T-helper 2 cell treated with Interferon-gamma antibody and Interleukin-4, amounts not matched to agents 5 μg/mL and 100 μg/mL, for 36 hours (primary cell): ENCODE data around the gene MYADML2.
A peak's percentile ranks its signal among the peaks of the same experiment; 100 is the strongest.

Experiments used
- DNase-seq: peaks from one replicate; pipeline ENCODE4 v3.0.0; 2021; ENCODE audit warnings: low spot score
- H3K27ac Mint-ChIP-seq: one replicate; pipeline ENCODE4 v1.8.0; 2021; ENCODE audit warnings: mild to moderate bottlenecking, mixed read lengths
- H3K27me3 Mint-ChIP-seq: one replicate; pipeline ENCODE4 v1.8.0; 2021; ENCODE audit warnings: low read depth, mixed read lengths
- H3K36me3 Mint-ChIP-seq: one replicate; pipeline ENCODE4 v1.8.0; 2021; ENCODE audit warnings: low read depth, mixed read lengths
- H3K4me1 Mint-ChIP-seq: one replicate; pipeline ENCODE4 v1.8.0; 2021; ENCODE audit warnings: low read depth, mixed read lengths
- H3K4me3 Mint-ChIP-seq: one replicate; pipeline ENCODE4 v1.8.0; 2022; ENCODE audit warnings: mild to moderate bottlenecking, moderate library complexity, mixed read lengths
- H3K9me3 Mint-ChIP-seq: one replicate; pipeline ENCODE4 v1.8.0; 2021; ENCODE audit warnings: mixed read lengths

Gene MYADML2

DNA sequence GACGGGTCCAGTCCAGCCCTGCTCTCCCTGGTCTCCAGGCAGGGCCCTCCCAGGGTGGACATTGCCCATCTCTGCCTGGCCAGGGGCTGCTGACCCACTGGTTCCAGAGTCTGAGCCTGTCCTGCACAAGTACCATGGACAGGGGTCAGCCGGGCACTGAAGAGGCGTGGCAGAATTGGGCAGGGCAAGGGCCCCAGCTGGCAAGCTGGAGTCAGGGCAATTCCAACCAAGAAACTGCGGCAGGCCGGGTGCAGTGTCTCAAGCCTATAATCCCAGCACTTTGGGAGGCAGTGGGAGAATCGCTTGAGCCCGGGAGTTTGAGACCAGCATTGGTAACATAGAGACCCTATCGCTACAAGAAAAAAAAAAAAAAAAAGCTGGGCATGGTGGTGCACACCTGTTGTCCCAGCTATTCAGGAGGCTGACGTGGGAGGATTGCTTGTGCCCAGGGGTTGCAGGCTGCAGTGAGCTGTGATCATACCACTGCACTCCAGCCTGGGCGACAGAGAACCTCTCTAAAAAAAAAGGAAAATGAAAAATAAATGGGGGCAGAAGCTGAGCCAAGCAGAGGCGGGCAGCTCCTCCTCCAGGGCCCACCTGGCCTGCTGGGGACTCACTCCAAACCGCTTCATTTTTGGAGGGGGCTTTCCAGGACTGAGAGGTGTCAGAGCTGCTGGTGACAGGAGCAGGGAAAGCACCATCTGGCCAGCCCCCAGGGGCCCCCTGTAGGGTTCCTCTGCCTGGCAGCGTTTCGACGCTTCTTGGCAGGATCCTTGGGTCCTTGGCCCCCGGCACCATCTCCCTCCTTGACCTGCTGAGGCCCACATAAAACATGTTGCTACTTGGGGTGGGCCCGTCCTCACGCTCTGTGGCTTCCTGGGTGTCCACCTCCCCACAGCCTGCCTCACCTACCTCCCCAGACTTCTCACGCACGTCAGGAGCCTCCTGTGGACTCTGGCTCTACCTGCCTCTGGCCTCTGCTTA lies 16.6 kb downstream of the MYADML2 start:
- H3K4me3 Mint-ChIP-seq: no peak overlapping the region
- no peak for DNase-seq
- peaks cover 3% of the 10 kb centered on the region for H3K27me3 Mint-ChIP-seq
- H3K4me1 Mint-ChIP-seq: peaks cover 9% of the 10 kb centered on the region
- no peaks in the 10 kb centered on the region for H3K36me3 Mint-ChIP-seq
- H3K9me3 Mint-ChIP-seq: no peaks in the 10 kb centered on the region
- H3K27ac Mint-ChIP-seq: no peak overlapping the region

DNA sequence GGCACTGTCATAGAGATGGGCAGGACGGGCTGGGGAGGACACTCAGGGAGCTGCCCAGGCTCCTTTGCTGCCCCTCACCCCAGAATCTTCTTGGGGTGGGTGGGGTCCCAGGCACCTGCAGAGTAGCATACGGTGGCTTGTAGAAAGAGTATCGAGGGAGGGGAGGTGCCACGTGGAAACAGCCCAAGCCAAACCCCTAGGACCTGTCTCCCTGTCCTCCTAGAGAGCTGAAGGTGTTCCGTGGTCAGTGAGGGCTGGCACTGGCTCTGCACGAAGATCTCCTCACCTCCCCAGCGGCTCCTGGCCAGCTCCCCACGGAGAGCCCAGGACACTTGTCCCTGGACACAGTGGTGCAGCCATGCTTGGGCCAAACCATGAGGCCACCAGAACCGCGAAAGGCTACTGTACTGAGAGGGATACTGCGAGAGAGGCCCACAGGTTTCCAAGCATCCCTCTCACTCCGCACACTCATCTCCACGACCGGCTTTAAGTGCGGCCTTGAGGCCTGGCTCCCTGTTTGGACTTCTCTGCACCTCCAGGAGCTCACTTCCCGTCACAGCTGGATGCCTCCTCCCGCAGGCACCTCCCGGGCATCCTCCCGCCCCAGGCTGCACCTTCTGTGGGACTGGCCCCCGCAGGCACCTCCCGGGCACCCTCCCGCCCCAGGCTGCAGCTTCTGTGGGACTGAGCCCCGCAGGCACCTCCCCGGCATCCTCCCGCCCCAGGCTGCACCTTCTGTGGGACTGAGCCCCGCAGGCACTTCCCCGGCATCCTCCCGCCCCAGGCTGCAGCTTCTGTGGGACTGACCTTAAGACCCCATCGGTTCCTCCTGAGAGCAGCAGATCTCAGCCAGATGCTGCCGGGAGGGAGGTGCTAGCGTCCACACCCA lies 17.5 kb downstream of the MYADML2 start:
- Mint-ChIP-seq H3K4me3 (peak overlapping the region; percentile 29), H3K4me1 (peaks cover 11% of the 10 kb centered on the region), H3K36me3 (no peaks in the 10 kb centered on the region), H3K27ac (no peak overlapping the region), H3K9me3 (no peaks in the 10 kb centered on the region), H3K27me3 (peaks cover 3% of the 10 kb centered on the region)
- DNase-seq: no peak

DNA sequence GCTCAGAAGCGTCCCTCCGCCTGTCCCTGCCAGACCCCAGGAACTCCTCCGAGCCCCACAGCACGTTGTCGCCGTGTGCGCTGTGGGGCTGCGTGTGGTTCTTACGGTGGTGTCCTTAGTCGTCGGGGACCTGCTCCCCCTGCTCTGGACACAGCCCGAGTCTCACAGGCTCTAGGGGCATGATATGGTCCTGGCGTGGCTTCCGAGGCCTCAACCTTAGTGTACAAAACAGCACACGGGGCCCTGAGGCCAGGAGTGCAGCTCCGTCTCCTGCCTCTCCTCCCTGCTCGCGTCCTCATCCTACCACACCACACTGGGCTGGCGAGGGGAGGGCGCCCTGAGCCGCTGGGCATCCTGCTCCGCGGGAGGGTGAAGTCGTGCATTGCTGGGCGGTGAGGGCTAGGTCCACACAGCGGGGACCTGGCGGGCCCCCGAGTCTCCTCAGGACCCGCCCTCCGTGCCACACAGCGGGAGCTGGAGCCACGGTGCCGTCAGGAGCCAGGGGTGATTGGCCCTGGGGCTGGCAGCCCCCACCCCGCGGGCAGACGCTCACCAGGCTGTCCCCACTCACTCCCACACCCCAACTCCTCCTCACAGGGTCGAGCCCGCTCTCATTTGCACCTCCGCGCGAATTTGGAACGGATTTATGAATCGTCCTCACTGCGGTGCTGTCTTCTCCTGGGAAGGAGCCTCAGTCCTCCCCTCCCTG lies 18.3 kb downstream of the MYADML2 start:
- peaks cover 1% of the 10 kb centered on the region for H3K36me3 Mint-ChIP-seq
- DNase-seq: no peak
- no peaks in the 10 kb centered on the region for H3K9me3 Mint-ChIP-seq
- peaks cover 15% of the 10 kb centered on the region for H3K4me1 Mint-ChIP-seq
- peak overlapping the region; percentile 60 for H3K4me3 Mint-ChIP-seq
- peaks cover 3% of the 10 kb centered on the region for H3K27me3 Mint-ChIP-seq
- H3K27ac Mint-ChIP-seq: no peak overlapping the region

DNA sequence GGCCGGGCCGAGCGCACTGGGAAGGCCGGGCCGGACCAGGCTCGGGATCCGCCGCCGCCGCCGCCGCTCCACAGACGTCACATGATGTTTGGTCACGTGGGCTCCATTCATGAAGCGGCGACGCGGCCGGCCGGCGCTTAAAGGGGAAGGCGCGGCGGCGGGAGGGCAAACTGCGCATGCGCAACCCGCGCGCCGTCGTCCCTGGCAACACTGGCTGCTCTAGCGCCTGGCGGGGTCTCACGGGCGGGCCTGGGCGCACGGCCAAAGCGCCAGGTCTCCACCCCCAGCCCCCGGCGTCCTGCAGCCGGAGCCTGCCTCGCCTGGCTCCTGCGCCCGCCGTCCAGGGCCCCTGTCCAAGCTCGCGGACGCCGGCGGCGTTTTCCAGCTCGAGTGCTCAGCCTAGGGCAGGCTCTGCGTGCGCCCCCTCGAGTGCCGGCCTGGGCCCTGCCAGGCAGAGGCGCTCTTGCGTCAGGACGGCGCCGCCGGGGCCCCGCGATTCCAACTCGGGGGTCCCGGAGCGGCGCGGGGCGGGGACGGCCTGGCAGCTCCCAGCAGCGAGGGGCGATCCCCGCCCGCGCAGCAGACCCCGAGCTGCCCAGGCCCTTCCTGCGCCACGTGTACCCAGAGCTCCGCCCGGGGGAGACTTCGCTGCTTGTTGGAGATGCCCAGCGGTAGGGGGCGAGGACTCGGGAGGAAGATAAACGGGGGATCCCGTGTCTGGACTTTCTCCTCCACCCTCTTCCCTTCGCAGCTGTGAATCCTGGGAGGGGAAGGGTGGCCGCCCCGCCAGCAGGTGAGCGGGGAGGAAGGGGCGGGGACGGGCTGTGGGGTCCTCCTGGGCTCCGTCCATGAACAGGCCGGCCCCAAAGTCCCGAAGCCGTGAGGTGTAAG lies 19.1 kb downstream of the MYADML2 start, which contains the start of gene MAFG:
MAFG (minus strand) TSS at position 83 of the 891 bp plus-strand sequence. CDS start 4,550 bp downstream, outside the sequence.
- Mint-ChIP-seq H3K36me3 (peaks cover 1% of the 10 kb centered on the region), H3K27me3 (peaks cover 3% of the 10 kb centered on the region), H3K9me3 (no peaks in the 10 kb centered on the region), H3K4me1 (peaks cover 15% of the 10 kb centered on the region), H3K4me3 (peak within 1 kb of the TSS; percentile 94), H3K27ac (peak within 1 kb of the TSS; percentile 87)
- DNase-seq: peak; percentile 92

DNA sequence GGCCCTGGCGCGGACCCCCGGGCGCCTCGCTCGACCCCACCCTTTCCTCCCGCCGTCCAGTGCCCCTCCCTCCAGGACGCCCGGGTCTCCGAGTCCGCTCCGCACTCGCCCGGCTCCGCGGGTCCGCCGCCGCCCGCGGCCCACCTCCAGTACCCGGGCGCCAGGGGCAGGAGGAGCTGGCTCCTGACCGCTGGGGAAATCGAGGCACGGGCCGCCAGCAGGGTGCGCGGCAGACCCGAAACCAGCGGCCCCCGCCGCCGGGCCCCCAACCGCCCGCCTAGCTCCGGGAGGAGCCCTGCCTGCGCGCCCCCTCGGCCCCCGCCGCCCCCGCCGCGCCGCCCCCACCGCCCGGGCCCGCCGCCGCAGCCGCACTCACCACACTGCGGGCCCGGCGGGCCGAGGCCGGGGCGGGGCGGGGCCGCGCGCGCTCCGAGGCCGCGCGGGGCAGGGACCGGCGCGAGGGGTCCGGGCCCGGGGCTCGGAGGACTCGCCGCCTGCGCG lies 19.8 kb downstream of the MYADML2 start:
- H3K4me3 Mint-ChIP-seq: peak overlapping the region; percentile 57
- no peaks in the 10 kb centered on the region for H3K9me3 Mint-ChIP-seq
- H3K4me1 Mint-ChIP-seq: peaks cover 15% of the 10 kb centered on the region
- H3K36me3 Mint-ChIP-seq: peaks cover 3% of the 10 kb centered on the region
- peak; percentile 36 for DNase-seq
- peaks cover 3% of the 10 kb centered on the region for H3K27me3 Mint-ChIP-seq
- H3K27ac Mint-ChIP-seq: peak overlapping the region; percentile 79

DNA sequence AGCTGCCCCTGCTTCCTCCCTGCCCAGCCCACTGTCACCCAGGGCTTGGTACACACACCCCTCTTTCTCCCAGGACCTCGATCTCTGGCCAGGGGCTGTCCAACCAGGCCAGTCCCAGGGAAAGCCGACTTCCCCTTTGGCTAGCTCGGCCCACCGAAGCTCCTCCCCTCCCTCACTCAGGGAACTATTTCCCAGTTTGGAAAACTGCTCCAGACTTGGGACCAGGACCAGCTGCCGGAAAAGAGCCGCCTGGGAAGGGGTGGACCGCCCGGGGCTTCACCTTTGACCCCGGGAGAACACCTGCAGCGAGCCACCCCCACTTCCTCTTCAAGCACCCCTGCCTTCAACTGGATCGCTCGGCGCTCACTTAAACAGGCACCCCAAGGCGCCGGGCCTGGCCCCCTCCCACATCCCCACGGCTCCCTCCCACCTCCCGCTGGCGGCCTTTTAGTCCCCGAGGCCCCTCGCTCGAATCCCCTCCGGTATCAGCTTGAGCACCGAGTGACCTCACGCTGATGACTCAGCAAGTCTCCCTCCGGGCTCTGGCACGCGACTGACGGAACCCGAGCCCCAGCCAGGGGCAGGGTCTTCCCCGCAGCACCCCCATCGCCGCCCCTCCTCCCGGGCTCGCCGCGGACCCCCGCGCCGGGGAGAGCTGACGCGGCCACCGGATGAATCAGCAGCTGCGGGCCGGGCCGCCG lies 20.4 kb downstream of the MYADML2 start:
- H3K9me3 Mint-ChIP-seq: no peaks in the 10 kb centered on the region
- DNase-seq: peak; percentile 63
- H3K4me3 Mint-ChIP-seq: peak overlapping the region; percentile 94
- H3K27me3 Mint-ChIP-seq: peaks cover 3% of the 10 kb centered on the region
- H3K36me3 Mint-ChIP-seq: peaks cover 5% of the 10 kb centered on the region
- peak overlapping the region; percentile 87 for H3K27ac Mint-ChIP-seq
- peaks cover 15% of the 10 kb centered on the region for H3K4me1 Mint-ChIP-seq

DNA sequence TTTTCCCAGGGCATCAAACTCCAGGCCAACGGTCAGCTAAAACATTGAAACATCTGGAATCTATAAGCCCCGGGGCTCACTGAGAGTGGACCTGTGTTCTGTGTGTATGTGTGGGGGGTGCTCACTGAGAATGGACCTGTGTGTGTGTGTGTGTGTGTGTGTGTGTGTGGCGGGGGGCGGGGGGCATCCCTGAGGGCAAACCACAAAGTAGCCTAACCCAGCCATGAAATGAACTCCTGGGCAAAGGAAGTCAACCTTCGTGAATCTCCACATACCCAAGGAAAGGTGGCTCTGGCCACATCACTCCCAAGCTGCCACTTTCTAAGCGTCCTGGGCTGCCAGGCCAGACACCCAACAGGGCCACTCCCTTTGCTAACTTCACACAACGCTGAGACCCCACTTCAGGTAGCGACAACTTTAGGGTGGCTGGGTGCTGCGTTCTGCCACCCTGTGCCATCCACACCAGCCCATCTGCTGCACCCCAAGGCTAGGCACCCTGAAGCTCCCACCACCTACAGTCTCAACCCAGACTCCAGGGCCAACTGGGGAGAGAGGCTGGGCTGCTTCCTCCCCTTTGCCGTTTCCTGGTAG lies 21.1 kb downstream of the MYADML2 start:
- Mint-ChIP-seq H3K4me1 (peaks cover 15% of the 10 kb centered on the region), H3K36me3 (peaks cover 8% of the 10 kb centered on the region), H3K27ac (peak overlapping the region; percentile 87), H3K4me3 (peak overlapping the region; percentile 94), H3K9me3 (no peaks in the 10 kb centered on the region), H3K27me3 (peaks cover 3% of the 10 kb centered on the region)
- no peak for DNase-seq

DNA sequence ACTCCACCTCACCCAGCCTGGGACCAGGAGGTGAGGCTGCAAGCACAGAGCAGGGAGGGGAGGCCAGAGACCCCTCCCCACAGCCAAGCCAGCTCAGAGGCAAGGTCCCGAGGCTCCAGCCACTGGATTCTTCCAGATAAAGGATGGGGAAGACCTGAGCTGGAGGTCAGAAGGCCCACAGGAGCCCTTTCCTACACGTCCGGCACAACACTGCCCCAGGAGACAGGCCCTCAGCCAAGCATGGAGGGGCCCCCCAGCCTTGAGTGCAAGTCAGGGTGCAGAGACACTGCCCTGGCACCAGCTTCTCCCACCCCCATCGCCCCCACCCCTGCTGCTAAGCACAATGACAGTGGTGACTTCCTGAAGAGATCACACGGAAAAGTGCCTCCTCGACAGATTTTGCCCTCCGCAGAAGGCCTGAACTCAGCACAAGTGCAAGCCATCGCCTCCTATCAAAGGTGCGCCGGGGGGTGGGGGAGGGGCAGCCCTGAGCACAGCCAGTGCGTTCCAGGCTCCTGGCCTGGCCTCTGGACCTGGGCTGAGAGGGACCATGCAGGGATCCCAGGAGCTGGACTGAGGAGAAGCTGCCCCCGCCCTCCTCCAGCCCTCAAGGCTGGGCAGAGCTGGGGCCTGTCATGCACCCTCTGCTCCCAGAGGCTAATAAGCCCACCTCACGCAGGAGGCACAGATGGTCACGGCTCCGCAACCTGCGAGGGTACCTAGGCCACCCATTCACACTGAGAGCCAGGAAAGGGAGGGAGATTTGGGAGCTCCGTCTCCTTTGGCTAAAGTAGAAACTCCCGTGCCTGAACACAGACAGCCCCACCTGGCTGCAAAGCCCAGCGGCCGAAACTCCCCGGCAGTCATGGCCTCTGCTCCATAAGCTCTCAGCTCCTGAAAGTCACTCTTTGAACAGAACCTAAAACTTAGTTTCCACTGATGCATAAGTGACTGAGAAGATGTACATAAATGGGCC lies 22.2 kb downstream of the MYADML2 start:
- H3K36me3 Mint-ChIP-seq: peaks cover 8% of the 10 kb centered on the region
- H3K4me1 Mint-ChIP-seq: peaks cover 17% of the 10 kb centered on the region
- H3K9me3 Mint-ChIP-seq: no peaks in the 10 kb centered on the region
- peaks cover 3% of the 10 kb centered on the region for H3K27me3 Mint-ChIP-seq
- H3K4me3 Mint-ChIP-seq: peak overlapping the region; percentile 66
- H3K27ac Mint-ChIP-seq: peak overlapping the region; percentile 87
- DNase-seq: no peak

DNA sequence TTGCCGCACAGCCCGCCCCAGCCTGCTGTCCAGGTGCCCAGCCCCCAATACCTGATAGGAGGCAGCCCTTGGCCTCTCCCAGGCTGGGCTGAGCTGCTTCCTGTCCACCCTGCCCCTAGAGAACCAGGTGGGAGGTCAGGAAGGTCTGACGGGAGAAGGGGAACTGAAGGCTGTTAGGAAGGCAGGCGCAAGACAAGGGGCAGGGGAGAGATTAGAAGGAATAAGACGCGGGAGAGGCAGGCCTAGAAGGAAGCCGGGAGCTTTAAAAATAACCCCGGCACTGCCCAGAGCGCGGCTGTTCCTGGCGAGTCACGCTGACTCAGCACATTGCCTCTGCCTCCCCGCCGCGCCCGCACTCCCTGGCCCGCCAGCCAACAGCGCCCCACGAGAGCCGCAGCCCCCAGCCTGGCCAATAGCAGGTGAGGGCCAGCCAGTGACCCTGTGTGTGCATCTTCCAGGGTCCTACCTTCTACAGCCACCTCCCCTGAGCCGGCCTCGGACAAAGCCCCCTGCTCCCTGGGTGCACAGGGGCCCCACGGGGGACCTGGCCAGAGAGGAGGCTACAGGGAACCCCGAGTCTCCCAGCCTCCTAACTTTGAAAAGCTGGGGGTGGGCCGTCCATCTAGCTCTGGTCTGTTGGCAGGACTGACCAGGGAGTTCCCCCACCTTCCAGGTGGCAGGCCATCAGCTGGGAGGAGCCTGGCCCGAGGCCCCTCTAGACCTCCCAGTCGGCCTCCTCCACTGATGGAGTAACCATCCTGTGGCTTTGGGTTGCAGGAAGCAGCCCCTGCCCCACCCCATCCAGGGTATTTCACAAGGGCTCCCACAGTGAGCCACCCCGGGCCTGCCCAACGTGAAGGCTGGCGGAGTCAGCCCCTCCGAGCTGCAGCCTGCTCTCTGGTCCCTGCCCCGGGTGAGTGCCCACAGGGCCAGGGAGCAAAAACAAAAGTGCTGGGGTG lies 23.5 kb downstream of the MYADML2 start:
- H3K4me1 Mint-ChIP-seq: peaks cover 27% of the 10 kb centered on the region
- peak overlapping the region; percentile 77 for H3K27ac Mint-ChIP-seq
- no peak for DNase-seq
- peak overlapping the region; percentile 9 for H3K4me3 Mint-ChIP-seq
- H3K36me3 Mint-ChIP-seq: peaks cover 12% of the 10 kb centered on the region
- no peaks in the 10 kb centered on the region for H3K27me3 Mint-ChIP-seq
- no peaks in the 10 kb centered on the region for H3K9me3 Mint-ChIP-seq

DNA sequence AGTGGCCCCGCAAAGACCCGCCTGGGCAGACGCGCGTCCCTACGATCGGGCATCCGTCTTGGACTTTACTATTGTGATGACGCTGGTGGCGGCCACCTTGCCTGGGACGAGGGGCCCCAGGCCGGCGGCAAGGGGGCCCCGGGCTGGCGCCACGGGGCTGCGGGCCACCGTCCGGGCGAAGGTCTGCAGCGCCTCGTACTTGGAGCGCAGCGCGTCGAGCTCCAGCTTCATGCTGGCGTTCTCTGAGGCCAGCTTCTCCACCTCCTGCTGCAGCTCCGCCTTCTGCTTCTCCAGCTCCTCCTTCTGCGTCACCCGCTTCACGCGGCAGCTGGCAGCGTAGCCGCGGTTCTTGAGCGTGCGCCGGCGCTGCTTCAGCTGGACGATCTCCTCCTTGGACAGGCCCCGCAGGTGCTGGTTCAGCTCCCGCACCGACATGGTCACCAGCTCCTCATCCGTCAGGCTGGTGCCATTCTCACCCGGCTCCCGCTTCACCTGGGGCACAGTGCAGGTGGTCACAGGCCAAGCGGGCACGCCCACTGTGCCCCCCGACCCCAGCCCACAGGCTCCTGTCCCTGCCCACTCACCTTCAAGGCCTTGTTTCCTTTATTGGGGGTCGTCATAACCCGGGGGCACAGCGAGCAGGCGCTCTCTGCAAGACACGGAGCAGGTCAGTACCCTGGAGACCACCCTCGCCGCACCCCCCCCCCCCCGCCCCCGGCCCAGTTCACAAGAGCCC lies 24.3 kb downstream of the MYADML2 start:
- Mint-ChIP-seq H3K9me3 (no peaks in the 10 kb centered on the region), H3K4me1 (peaks cover 31% of the 10 kb centered on the region), H3K27ac (no peak overlapping the region), H3K36me3 (peaks cover 12% of the 10 kb centered on the region), H3K27me3 (no peaks in the 10 kb centered on the region), H3K4me3 (no peak overlapping the region)
- DNase-seq: no peak
